Uterus (tissue), 2 donors: ENCODE measurements around the gene FRMD4B.

Experiments used
- CTCF ChIP-seq, 4 experiments: fragments of 200-600 bp in 2 of 4; fragments of 450-650 bp in 2 of 4; sonication (generic) in 2 of 4; IDR thresholded peaks; one replicate each; pipeline ENCODE4 v1.5.1; 2016 to 2019; ENCODE audit warnings: antibody characterized with exemption in 4 of 4, mild to moderate bottlenecking in 2 of 4, moderate library complexity in 1 of 4
- POLR2A ChIP-seq, 2 donors: fragments of 450-650 bp; IDR thresholded peaks; one replicate each; pipeline ENCODE4 v1.6.1; 2016; ENCODE audit warnings: antibody characterized with exemption in 2 of 2, mild to moderate bottlenecking in 1 of 2, moderate library complexity in 1 of 2

GRCh38 chr3:69367586-69367985 lies 18.3 kb downstream of the FRMD4B start:
- TF ChIP-seq CTCF (IDR thresholded peaks at IDR 0.05) = no peak
- no peak for TF ChIP-seq POLR2A (IDR thresholded peaks at IDR 0.05)
